A673 (cell line): ENCODE measurements around the gene GPR39. TPM values are rescaled to one million over a fixed set of nuclear protein-coding genes. Genes with fewer than 3 reads are reported as not detected.

Experiments
- BruUV-seq: library from RNA; stranded (reverse); fragments of 400-500 nt; replicated peaks from 2 replicates; lab custom pipeline; 2021; lab: Mats Ljungman, UMichigan
- CTCF ChIA-PET: fragments of 300-600 bp; sonication (Branson Sonifier 250); formaldehyde crosslinking; loops from one replicate; lab custom pipeline; 2022; ENCODE audit warnings: antibody characterized with exemption; lab: Charles Lee
- POLR2A ChIA-PET: fragments of 300-600 bp; sonication (Branson Sonifier 250); formaldehyde crosslinking; loops from one replicate; lab custom pipeline; 2022; ENCODE audit warnings: antibody characterized with exemption; ENCODE audit not compliant: low non-redundant PET; lab: Charles Lee
- DNase-seq: peaks from one replicate; pipeline ENCODE4 v3.0.0-alpha.2; 2015; ENCODE audit warnings: low spot score
- H3K27ac ChIP-seq: fragments of 200-600 bp; sonication (generic); 2 replicates; pipeline ENCODE4 v1.5.1; 2016; ENCODE audit warnings: mixed run types, low read depth, mild to moderate bottlenecking, mixed read lengths, antibody characterized with exemption, low read length; ENCODE audit not compliant: poor library complexity, severe bottlenecking
- H3K27me3 ChIP-seq: fragments of 200-600 bp; sonication (generic); replicated peaks from 2 replicates; pipeline ENCODE4 v1.6.1; 2017; ENCODE audit warnings: mixed run types, low read depth, mild to moderate bottlenecking, mixed read lengths, antibody characterized with exemption, low read length; ENCODE audit not compliant: insufficient read depth, poor library complexity
- H3K36me3 ChIP-seq: fragments of 200-600 bp; sonication (generic); 2 replicates; pipeline ENCODE4 v1.6.1; 2016; ENCODE audit warnings: mixed run types, mild to moderate bottlenecking, mixed read lengths, antibody characterized with exemption, low read length; ENCODE audit not compliant: insufficient read depth, poor library complexity, severe bottlenecking
- H3K4me1 ChIP-seq: fragments of 200-600 bp; sonication (generic); 2 replicates; pipeline ENCODE4 v1.6.1; 2017; ENCODE audit warnings: mixed run types, mild to moderate bottlenecking, mixed read lengths, antibody characterized with exemption, low read length; ENCODE audit not compliant: insufficient read depth, poor library complexity, severe bottlenecking
- H3K4me3 ChIP-seq: fragments of 200-600 bp; sonication (generic); 2 replicates; pipeline ENCODE4 v1.5.1; 2016; ENCODE audit warnings: low read depth, mixed run types, mild to moderate bottlenecking, mixed read lengths, low read length; ENCODE audit not compliant: poor library complexity, severe bottlenecking
- H3K9me3 ChIP-seq: fragments of 200-600 bp; sonication (generic); 2 replicates; pipeline ENCODE4 v1.6.1; 2016; ENCODE audit warnings: mixed run types, low read depth, mild to moderate bottlenecking, mixed read lengths, antibody characterized with exemption, low read length; ENCODE audit not compliant: poor library complexity, severe bottlenecking
- CTCF ChIP-seq: fragments of 300-800, 200-600 bp; sonication (generic); conservative IDR thresholded peaks from 2 replicates; pipeline ENCODE4 v1.5.1; 2017; ENCODE audit warnings: low read depth, mild to moderate bottlenecking, antibody characterized with exemption, low read length, moderate library complexity, mixed read lengths
- EZH2 ChIP-seq: fragments of 200-600 bp; sonication (generic); IDR thresholded peaks from 2 replicates; pipeline ENCODE4 v1.6.1; 2017; ENCODE audit warnings: borderline replicate concordance, low read depth, mild to moderate bottlenecking, mixed read lengths, antibody characterized with exemption, low read length; ENCODE audit not compliant: poor library complexity, severe bottlenecking
- intact Hi-C: fragments of 100-400 bp; cut with micrococcal nuclease; formaldehyde crosslinking; loops from one replicate; pipeline ENCODE4 v1.10.0; 2022; ENCODE audit not compliant: unreplicated experiment
- total RNA-seq: library from RNA; stranded (reverse); gene quantifications from 2 replicates; pipeline ENCODE4 v1.2.3, GENCODE V29; 2021

Gene GPR39
- total RNA-seq, 1 experiment from 2014 or later = 3.6 TPM

- no TSS peak for BruUV-seq
- no peak overlapping the region for H3K4me3 ChIP-seq
- peak; percentile 25 for DNase-seq
- ChIA-PET CTCF (no interaction called here), POLR2A (no interaction called here)
- peaks cover 42% of the 10 kb centered on the region for H3K4me1 ChIP-seq
- TF ChIP-seq EZH2 = no peak
- no peak for TF ChIP-seq CTCF
- H3K27ac ChIP-seq = peak overlapping the region; percentile 48
- no peaks in the 10 kb centered on the region for H3K27me3 ChIP-seq
- no peaks in the 10 kb centered on the region for H3K9me3 ChIP-seq
- no peaks in the 10 kb centered on the region for H3K36me3 ChIP-seq
- intact Hi-C loops = no loop called here
These were observed 24.4 kb downstream of the GPR39 start for GRCh38 chr2:132441051-132441450.

- no TSS peak for BruUV-seq
- H3K4me3 ChIP-seq = no peak overlapping the region
- peak overlapping the region; percentile 0 for H3K27ac ChIP-seq
- TF ChIP-seq CTCF (no peak), EZH2 (no peak)
- H3K9me3 ChIP-seq = no peaks in the 10 kb centered on the region
- ChIA-PET POLR2A (interaction anchor here (0.7 kb wide), 1 partner anchor 9 kb away, joined by 3 read pairs; no protein-coding TSS in a partner anchor), CTCF (no interaction called here)
- H3K4me1 ChIP-seq = peaks cover 42% of the 10 kb centered on the region
- no peaks in the 10 kb centered on the region for H3K27me3 ChIP-seq
- no peaks in the 10 kb centered on the region for H3K36me3 ChIP-seq
- intact Hi-C loops = no loop called here
- no peak for DNase-seq
These were observed 25.7 kb downstream of the GPR39 start for GRCh38 chr2:132442278-132442677.

- intact Hi-C loops = no loop called here
- TF ChIP-seq EZH2 (no peak), CTCF (no peak)
- POLR2A ChIA-PET = no interaction called here
- H3K4me1 ChIP-seq = peaks cover 42% of the 10 kb centered on the region
- H3K36me3 ChIP-seq = no peaks in the 10 kb centered on the region
- BruUV-seq = no TSS peak
- no peak overlapping the region for H3K4me3 ChIP-seq
- H3K9me3 ChIP-seq = no peaks in the 10 kb centered on the region
- no peak for DNase-seq
- CTCF ChIA-PET = no interaction called here
- no peaks in the 10 kb centered on the region for H3K27me3 ChIP-seq
- H3K27ac ChIP-seq = no peak overlapping the region
These were observed 26.5 kb downstream of the GPR39 start for GRCh38 chr2:132443106-132443505.
